ENCODE data around the gene SPO11. TPM values are rescaled to one million over a fixed set of nuclear protein-coding genes. Genes with fewer than 3 reads are reported as not detected.

The SPO11 gene
- total and polyA plus RNA-seq, 2 donors: not detected

DNA sequence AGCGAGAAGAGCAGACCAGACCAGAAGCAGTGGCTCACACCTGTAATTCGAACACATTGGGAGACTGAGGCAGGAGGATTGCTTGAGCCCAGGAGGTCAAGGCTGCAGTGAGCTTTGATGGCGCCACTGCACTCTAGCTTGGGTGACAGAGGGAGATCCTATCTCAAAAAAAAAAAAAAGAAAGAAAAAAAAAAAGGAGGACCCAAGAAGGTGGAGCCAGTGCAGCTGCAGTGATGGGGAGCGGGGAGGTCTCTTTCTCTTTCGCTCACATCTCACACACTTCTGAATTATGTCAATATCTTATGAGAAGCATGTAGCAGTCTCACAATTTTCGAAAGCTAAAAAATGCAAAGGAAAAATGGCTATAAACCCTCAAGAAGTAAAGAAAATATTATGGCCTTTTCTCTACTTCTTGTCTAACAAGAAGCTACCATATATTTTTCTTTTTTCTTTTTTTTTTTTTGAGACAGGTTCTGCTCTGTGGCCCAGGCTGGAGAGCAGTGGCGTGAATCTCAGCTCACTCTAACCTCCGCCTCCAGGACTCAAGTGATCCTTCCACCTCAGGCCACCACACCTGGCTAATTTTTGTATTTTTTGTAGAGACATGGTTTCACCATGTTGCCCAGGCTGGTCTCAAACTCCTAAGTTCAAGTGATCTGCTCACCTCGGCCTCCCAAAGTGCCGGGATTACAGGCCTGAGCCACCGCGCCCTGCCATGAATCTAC lies 3.8 kb upstream of the SPO11 start:
- 79% methylated on average over 12 of the region's 12 CpGs for whole genome bisulfite sequencing
- Histone ChIP-seq H3K27me3 (ENCODE audit: control insufficient read depth in 2 of 2, insufficient read depth in 1 of 2, low read length in 1 of 2) (peaks cover 2 to 50% of the 10 kb centered on the region in 2 donors), H3K36me3 (ENCODE audit: control insufficient read depth in 2 of 2, insufficient read depth in 2 of 2, low read length in 1 of 2) (no peaks in the 10 kb centered on the region), H3K27ac (ENCODE audit: low read depth in 1 of 2, low read length in 1 of 2) (peak overlapping the region in 1 of 2 donors; percentile 74), H3K9me3 (ENCODE audit: control insufficient read depth in 2 of 2, insufficient read depth in 1 of 2, low read length in 1 of 2) (no peaks in the 10 kb centered on the region), H3K4me3 (ENCODE audit: low read length in 2 of 2) (no peak overlapping the region), H3K4me1 (ENCODE audit: control insufficient read depth in 2 of 2, insufficient read depth in 2 of 2, low read length in 2 of 2) (peaks cover 6 to 20% of the 10 kb centered on the region in 2 donors)
- peak in 2 of 9 donors; percentile 38 to 50 for DNase-seq (ENCODE audit: low read depth in 6 of 9, low spot score in 9 of 9)

DNA sequence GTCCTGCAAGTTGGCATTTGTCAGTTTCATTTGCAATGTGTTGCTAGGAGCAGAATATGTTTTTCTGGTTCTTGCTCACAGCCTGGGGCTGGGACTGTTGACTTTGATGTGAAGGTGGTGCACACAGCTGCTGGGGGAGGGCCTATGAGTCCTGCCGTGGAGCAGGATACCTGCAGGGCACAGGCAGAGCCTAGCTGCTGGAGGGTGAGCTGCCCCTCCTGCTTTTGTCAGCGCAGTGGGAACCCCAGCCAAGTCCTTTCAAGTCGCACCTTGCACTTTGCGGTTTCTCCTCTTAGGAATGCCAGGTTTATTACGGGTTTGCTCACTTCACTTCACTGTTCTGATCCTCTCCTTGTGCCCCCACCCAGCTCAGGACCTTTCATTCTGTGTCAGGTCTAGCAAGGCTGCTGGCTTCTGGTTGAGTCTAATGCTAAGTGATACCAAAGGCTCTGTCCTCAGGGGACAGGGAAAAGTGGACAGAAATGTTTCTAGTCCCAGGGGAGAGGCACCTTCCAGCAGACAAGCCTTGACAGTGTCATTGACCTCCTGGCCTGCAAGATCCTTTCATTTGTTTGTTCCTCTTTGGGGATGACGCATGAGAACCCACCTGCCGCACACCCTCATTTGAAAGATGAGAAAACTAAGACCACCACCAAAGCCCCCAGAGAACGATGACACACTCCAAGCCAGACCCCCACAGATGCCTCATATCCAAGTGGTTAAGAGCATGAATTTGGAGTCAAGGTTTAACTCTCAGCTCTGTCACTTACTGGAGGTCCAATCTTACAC lies 2.7 kb upstream of the SPO11 start:
- Histone ChIP-seq H3K4me1 (ENCODE audit: control insufficient read depth in 2 of 2, insufficient read depth in 2 of 2, low read length in 2 of 2) (peaks cover 6 to 20% of the 10 kb centered on the region in 2 donors), H3K36me3 (ENCODE audit: control insufficient read depth in 2 of 2, insufficient read depth in 2 of 2, low read length in 1 of 2) (no peaks in the 10 kb centered on the region), H3K27me3 (ENCODE audit: control insufficient read depth in 2 of 2, insufficient read depth in 1 of 2, low read length in 1 of 2) (peaks cover 2 to 52% of the 10 kb centered on the region in 2 donors), H3K9me3 (ENCODE audit: control insufficient read depth in 2 of 2, insufficient read depth in 1 of 2, low read length in 1 of 2) (no peaks in the 10 kb centered on the region), H3K4me3 (ENCODE audit: low read length in 2 of 2) (no peak overlapping the region), H3K27ac (ENCODE audit: low read depth in 1 of 2, low read length in 1 of 2) (peak overlapping the region in 1 of 2 donors; percentile 74)
- peak in 4 of 9 donors; percentile 47 to 73 (median 59) for DNase-seq (ENCODE audit: low read depth in 6 of 9, low spot score in 9 of 9)
- WGBS: 37% methylated on average over 8 of the region's 8 CpGs

DNA sequence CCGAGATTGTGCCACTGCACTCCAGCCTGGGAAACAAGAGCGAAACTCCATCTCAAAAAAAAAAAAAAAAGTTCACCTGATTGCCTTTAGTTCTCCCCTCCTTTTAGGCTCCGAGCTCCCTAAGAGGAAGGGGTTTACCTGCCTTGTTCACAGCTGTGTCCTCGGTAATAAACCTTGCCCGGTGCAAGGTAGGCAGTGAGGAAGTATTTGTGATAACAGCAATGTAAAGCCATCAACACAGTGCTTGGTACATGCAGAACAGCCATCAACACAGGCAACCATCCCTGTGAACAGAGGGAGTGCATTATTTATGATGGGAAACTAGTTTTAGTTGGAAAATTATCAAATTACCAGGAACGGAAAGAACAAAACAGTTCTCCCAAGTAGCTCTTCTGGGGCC lies 1.8 kb upstream of the SPO11 start:
- Histone ChIP-seq H3K9me3 (ENCODE audit: control insufficient read depth in 2 of 2, insufficient read depth in 1 of 2, low read length in 1 of 2) (no peaks in the 10 kb centered on the region), H3K36me3 (ENCODE audit: control insufficient read depth in 2 of 2, insufficient read depth in 2 of 2, low read length in 1 of 2) (no peaks in the 10 kb centered on the region), H3K27ac (ENCODE audit: low read depth in 1 of 2, low read length in 1 of 2) (no peak overlapping the region), H3K4me3 (ENCODE audit: low read length in 2 of 2) (no peak overlapping the region), H3K27me3 (ENCODE audit: control insufficient read depth in 2 of 2, insufficient read depth in 1 of 2, low read length in 1 of 2) (peaks cover 2 to 45% of the 10 kb centered on the region in 2 donors), H3K4me1 (ENCODE audit: control insufficient read depth in 2 of 2, insufficient read depth in 2 of 2, low read length in 2 of 2) (peaks cover 6 to 20% of the 10 kb centered on the region in 2 donors)
- whole genome bisulfite sequencing: 84% methylated on average over 6 of the region's 6 CpGs
- no peak for DNase-seq (ENCODE audit: low read depth in 6 of 9, low spot score in 9 of 9)

DNA sequence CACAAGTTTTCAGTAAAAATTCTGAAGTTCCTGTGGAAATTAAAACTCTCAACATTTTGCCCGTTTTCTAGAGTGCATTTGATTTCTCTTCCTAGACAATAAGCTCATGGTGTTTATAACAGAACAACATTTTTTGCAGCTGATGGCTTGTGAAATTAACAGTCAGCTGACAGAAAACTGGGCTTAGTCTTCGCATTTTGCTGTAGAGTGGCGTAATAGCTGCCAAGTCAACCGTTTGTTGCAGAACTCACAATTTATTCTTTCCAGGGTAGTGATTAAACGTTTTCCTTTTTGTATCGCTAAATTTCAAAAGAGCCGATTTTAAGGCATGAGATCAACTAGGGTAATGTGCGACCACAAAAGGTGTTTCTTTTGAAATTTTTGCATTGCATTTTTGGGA lies 1.4 kb downstream of the SPO11 start:
- Histone ChIP-seq H3K4me3 (ENCODE audit: low read length in 2 of 2) (no peak overlapping the region), H3K9me3 (ENCODE audit: control insufficient read depth in 2 of 2, insufficient read depth in 1 of 2, low read length in 1 of 2) (no peaks in the 10 kb centered on the region), H3K36me3 (ENCODE audit: control insufficient read depth in 2 of 2, insufficient read depth in 2 of 2, low read length in 1 of 2) (no peaks in the 10 kb centered on the region), H3K4me1 (ENCODE audit: control insufficient read depth in 2 of 2, insufficient read depth in 2 of 2, low read length in 2 of 2) (peaks cover 2 to 12% of the 10 kb centered on the region in 2 donors), H3K27me3 (ENCODE audit: control insufficient read depth in 2 of 2, insufficient read depth in 1 of 2, low read length in 1 of 2) (peaks cover 2 to 34% of the 10 kb centered on the region in 2 donors), H3K27ac (ENCODE audit: low read depth in 1 of 2, low read length in 1 of 2) (no peak overlapping the region)
- WGBS: 82% methylated on average over 8 of the region's 8 CpGs
- DNase-seq (ENCODE audit: low read depth in 6 of 9, low spot score in 9 of 9): no peak

DNA sequence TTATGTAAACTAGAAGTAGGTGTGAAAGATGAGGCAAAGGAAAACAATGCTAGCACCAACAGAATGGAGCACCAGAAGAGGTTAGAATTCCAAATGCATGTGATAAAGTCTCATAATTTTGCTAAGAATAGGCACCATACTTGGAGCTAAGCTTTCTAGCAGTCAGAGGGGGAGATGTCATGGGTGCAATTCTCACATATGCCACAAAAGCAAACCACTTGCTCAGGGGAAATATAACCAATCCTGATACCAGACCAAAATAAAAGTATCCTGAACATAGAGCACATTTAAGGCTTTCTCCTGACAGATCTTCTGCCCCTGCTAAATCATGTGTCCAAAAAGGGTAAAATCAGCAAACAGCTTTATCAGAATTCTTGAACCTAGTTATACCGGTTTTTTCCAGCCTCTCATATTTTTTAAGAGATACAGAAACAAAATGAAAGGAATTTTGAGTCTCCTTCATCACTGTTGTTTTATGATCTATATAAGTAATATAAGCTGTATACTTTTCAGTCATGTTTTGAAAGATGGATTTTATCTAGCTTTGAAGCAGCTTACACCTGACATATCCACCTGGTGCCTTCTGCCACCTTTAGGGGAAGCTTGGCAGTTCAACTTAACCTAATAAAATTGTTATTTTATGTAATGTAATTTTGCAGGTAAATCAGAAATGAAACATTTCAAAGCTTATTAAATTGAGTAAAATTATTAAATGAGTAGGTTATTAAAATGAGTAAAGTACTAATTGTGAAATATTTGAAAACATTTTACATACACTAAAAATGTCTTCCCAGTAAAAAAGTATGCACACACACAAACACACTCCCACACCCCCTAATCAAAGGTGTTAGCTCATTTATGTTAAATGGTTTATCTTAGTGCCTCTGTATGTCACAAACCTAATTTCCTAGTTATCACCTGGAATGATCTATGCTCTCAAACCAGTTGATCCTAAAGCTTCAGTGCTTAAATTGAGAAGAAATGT lies 2.8 kb downstream of the SPO11 start:
- WGBS: 83% methylated on average over 1 of the region's 1 CpG
- no peak for DNase-seq (ENCODE audit: low read depth in 6 of 9, low spot score in 9 of 9)
- H3K4me3 ChIP-seq (ENCODE audit: low read length in 2 of 2): no peak overlapping the region
- H3K4me1 ChIP-seq (ENCODE audit: control insufficient read depth in 2 of 2, insufficient read depth in 2 of 2, low read length in 2 of 2): no peaks in the 10 kb centered on the region
- H3K36me3 ChIP-seq (ENCODE audit: control insufficient read depth in 2 of 2, insufficient read depth in 2 of 2, low read length in 1 of 2): no peaks in the 10 kb centered on the region
- H3K27ac ChIP-seq (ENCODE audit: low read depth in 1 of 2, low read length in 1 of 2): no peak overlapping the region
- H3K27me3 ChIP-seq (ENCODE audit: control insufficient read depth in 2 of 2, insufficient read depth in 1 of 2, low read length in 1 of 2): peaks cover 2 to 30% of the 10 kb centered on the region in 2 donors
- no peaks in the 10 kb centered on the region for H3K9me3 ChIP-seq (ENCODE audit: control insufficient read depth in 2 of 2, insufficient read depth in 1 of 2, low read length in 1 of 2)

DNA sequence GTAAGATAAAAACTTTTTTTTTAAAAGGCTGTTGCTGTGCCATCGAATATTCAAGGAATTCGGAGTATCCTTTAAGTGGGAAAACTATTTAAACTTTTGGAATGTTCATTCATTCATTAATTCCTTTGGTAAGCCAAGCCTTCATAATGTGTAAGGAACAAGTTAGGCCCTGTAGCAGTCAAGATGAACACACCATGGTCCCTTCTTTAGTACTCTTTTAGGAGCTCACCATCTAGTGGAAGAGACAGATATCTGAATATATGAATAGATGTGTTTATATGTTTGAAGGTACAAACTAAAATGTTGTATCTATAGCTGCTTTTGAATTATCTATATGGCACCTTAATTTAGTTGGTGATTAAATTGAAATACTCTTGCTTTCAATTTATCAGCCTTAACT lies 5.8 kb downstream of the SPO11 start:
- Histone ChIP-seq H3K4me1 (ENCODE audit: control insufficient read depth in 2 of 2, insufficient read depth in 2 of 2, low read length in 2 of 2) (no peaks in the 10 kb centered on the region), H3K27ac (ENCODE audit: low read depth in 1 of 2, low read length in 1 of 2) (no peak overlapping the region), H3K36me3 (ENCODE audit: control insufficient read depth in 2 of 2, insufficient read depth in 2 of 2, low read length in 1 of 2) (no peaks in the 10 kb centered on the region), H3K9me3 (ENCODE audit: control insufficient read depth in 2 of 2, insufficient read depth in 1 of 2, low read length in 1 of 2) (no peaks in the 10 kb centered on the region), H3K4me3 (ENCODE audit: low read length in 2 of 2) (no peak overlapping the region), H3K27me3 (ENCODE audit: control insufficient read depth in 2 of 2, insufficient read depth in 1 of 2, low read length in 1 of 2) (peaks cover 0 to 10% of the 10 kb centered on the region in 2 donors)
- DNase-seq (ENCODE audit: low read depth in 6 of 9, low spot score in 9 of 9): no peak
- 91% methylated on average over 2 of the region's 2 CpGs for WGBS

DNA sequence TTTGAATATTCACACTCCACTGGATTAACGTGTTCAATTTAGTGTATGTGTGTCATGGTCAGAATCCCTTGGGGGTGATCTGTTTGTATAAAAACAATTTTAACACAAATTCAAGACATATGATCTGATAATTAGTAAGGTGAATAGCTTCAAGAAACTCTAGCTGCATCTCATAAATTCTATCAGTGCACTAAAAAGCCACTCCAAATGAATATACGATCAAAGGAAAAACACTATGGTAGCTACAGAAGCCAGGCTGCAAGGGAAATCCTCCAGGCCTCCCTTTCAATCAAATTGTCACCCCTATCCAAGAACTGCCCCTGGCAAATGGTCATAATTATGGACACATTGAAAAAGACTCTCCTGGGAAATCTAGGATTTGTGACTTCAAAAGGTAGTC lies 12.1 kb downstream of the SPO11 start:
- no peak overlapping the region for H3K4me3 ChIP-seq (ENCODE audit: low read length in 2 of 2)
- H3K4me1 ChIP-seq (ENCODE audit: control insufficient read depth in 2 of 2, insufficient read depth in 2 of 2, low read length in 2 of 2): no peaks in the 10 kb centered on the region
- H3K27me3 ChIP-seq (ENCODE audit: control insufficient read depth in 2 of 2, insufficient read depth in 1 of 2, low read length in 1 of 2): peaks cover 2 to 4% of the 10 kb centered on the region in 2 donors
- 87% methylated on average over 2 of the region's 2 CpGs for WGBS
- no peak for DNase-seq (ENCODE audit: low read depth in 6 of 9, low spot score in 9 of 9)
- no peaks in the 10 kb centered on the region for H3K36me3 ChIP-seq (ENCODE audit: control insufficient read depth in 2 of 2, insufficient read depth in 2 of 2, low read length in 1 of 2)
- no peaks in the 10 kb centered on the region for H3K9me3 ChIP-seq (ENCODE audit: control insufficient read depth in 2 of 2, insufficient read depth in 1 of 2, low read length in 1 of 2)
- no peak overlapping the region for H3K27ac ChIP-seq (ENCODE audit: low read depth in 1 of 2, low read length in 1 of 2)

DNA sequence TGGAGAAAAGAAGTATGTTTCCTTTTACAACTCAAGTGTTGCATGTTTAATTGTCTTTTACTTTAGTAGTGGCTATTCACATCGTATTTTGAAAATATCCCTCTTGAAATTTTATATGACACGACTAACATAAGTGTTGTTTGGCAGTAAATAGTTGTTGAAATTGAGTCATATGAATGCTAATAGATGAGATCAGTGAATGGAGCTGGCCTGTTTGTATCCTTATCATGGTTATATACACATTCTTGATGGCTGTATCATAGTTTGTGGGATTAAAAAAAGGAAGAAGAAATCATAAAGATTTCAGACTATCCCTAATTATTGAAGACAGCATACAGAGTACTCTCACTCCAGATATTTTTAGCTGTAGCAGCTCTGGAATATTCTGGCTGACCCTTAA lies 13.2 kb downstream of the SPO11 start:
- Histone ChIP-seq H3K4me3 (ENCODE audit: low read length in 2 of 2) (no peak overlapping the region), H3K27me3 (ENCODE audit: control insufficient read depth in 2 of 2, insufficient read depth in 1 of 2, low read length in 1 of 2) (peaks cover 6 to 7% of the 10 kb centered on the region in 2 donors), H3K27ac (ENCODE audit: low read depth in 1 of 2, low read length in 1 of 2) (no peak overlapping the region), H3K9me3 (ENCODE audit: control insufficient read depth in 2 of 2, insufficient read depth in 1 of 2, low read length in 1 of 2) (no peaks in the 10 kb centered on the region), H3K4me1 (ENCODE audit: control insufficient read depth in 2 of 2, insufficient read depth in 2 of 2, low read length in 2 of 2) (no peaks in the 10 kb centered on the region), H3K36me3 (ENCODE audit: control insufficient read depth in 2 of 2, insufficient read depth in 2 of 2, low read length in 1 of 2) (no peaks in the 10 kb centered on the region)
- 69% methylated on average over 2 of the region's 2 CpGs for whole genome bisulfite sequencing
- DNase-seq (ENCODE audit: low read depth in 6 of 9, low spot score in 9 of 9): no peak
